HL-60 (cell line): Measurements from ENCODE around the gene GNPTAB.

ENCODE experiments used
- CTCF ChIP-seq: IDR thresholded peaks from one replicate; pipeline ENCODE4 v1.5.1; 2011; ENCODE audit warnings: low read length, control low read depth, inconsistent platforms; ENCODE audit not compliant: insufficient read depth
- GABPA ChIP-seq: IDR thresholded peaks from 2 replicates; pipeline ENCODE4 v1.6.1; 2012; ENCODE audit warnings: low read depth
- POLR2AphosphoS5 ChIP-seq: IDR thresholded peaks from 2 replicates; pipeline ENCODE4 v1.6.1; 2012; ENCODE audit warnings: low read depth
- REST ChIP-seq: IDR thresholded peaks from 2 replicates; pipeline ENCODE4 v1.6.1; 2012; ENCODE audit warnings: low read depth; ENCODE audit not compliant: insufficient replicate concordance
- SPI1 ChIP-seq: IDR thresholded peaks from 2 replicates; pipeline ENCODE4 v1.6.1; 2012; ENCODE audit warnings: low read depth, mild to moderate bottlenecking, borderline replicate concordance

GRCh38 chr12:101748907-101749306 lies 81.9 kb downstream of the GNPTAB start:
- TF ChIP-seq CTCF (no peak), POLR2AphosphoS5 (no peak), GABPA (no peak), REST (no peak), SPI1 (no peak)
